Endothelial cell (in vitro differentiated cells): ENCODE data around the gene ARHGAP26. TPM values are rescaled to one million over a fixed set of nuclear protein-coding genes. Genes with fewer than 3 reads are reported as not detected.

Source experiments
- DNase-seq: peaks from one replicate; pipeline ENCODE4 v3.0.0; 2021; ENCODE audit warnings: low spot score
- H3K27ac Mint-ChIP-seq: one replicate; pipeline ENCODE4 v1.8.0; 2021; ENCODE audit warnings: mixed read lengths, inconsistent platforms; ENCODE audit not compliant: unreplicated experiment
- H3K27me3 Mint-ChIP-seq: one replicate; pipeline ENCODE4 v1.8.0; 2021; ENCODE audit warnings: mild to moderate bottlenecking, moderate library complexity, mixed read lengths, inconsistent platforms; ENCODE audit not compliant: unreplicated experiment
- H3K36me3 Mint-ChIP-seq: one replicate; pipeline ENCODE4 v1.8.0; 2021; ENCODE audit warnings: mild to moderate bottlenecking, low read depth, mixed read lengths, inconsistent platforms; ENCODE audit not compliant: unreplicated experiment
- H3K4me1 Mint-ChIP-seq: one replicate; pipeline ENCODE4 v1.8.0; 2021; ENCODE audit warnings: mild to moderate bottlenecking, mixed read lengths, inconsistent platforms; ENCODE audit not compliant: unreplicated experiment
- H3K4me3 Mint-ChIP-seq: one replicate; pipeline ENCODE4 v1.8.0; 2021; ENCODE audit warnings: mild to moderate bottlenecking, mixed read lengths, inconsistent platforms; ENCODE audit not compliant: unreplicated experiment
- H3K9me3 Mint-ChIP-seq: one replicate; pipeline ENCODE4 v1.8.0; 2021; ENCODE audit warnings: mixed read lengths, inconsistent platforms; ENCODE audit not compliant: unreplicated experiment
- CTCF ChIP-seq: fragments of 200-600 bp; sonication (generic); IDR thresholded peaks from one replicate; pipeline ENCODE4 v1.5.0; 2021; ENCODE audit warnings: antibody characterized with exemption; ENCODE audit not compliant: unreplicated experiment
- total RNA-seq: library from RNA; stranded (reverse); fragmentation: NEBNext Ultra II Directional; extraction: Animal tissue kit (Norgen Biotek cat#: 25700); gene quantifications from one replicate; pipeline ENCODE4 v1.2.1, GENCODE V29; 2021; ENCODE audit not compliant: unreplicated experiment

The ARHGAP26 gene
- total RNA-seq, 1 donor from 2014 or later = 81.5 TPM

DNA sequence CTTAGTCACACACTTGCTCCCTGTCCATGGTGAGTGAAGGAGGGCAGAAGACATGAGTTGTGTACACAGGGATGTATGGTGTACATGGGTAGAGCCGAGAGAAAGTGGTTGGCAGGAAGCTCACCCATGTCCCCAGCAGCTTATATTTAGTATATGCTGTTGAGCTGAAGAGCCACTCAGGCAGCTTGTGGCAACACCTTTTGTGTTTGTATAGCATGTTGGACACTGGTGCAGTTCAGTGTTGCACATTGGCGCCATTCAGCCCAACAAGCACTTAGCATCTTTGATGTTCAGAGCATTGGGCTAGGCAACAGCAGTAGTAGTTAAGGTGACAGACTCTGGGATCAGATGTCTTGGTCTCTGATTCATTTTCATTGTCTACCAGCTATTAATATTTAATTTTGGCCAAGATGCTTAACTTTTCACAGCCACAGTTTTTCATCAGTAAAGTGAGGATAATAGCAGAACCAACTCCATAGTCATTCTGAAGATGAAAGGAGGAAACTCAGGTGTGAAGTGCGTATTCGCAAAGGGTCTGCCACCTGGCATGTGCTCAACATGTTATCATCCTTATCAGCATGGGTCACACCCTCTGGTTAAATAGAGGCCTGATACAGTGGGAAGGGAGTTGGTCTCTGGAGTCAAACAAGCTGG, 448.5 kb downstream of the ARHGAP26 start:
- H3K27ac Mint-ChIP-seq = peak overlapping the region; percentile 19
- TF ChIP-seq CTCF = no peak
- peaks cover 14% of the 10 kb centered on the region for H3K27me3 Mint-ChIP-seq
- peaks cover 48% of the 10 kb centered on the region for H3K4me1 Mint-ChIP-seq
- H3K4me3 Mint-ChIP-seq = peak overlapping the region; percentile 37
- no peak for DNase-seq
- H3K9me3 Mint-ChIP-seq = no peaks in the 10 kb centered on the region
- peaks cover 52% of the 10 kb centered on the region for H3K36me3 Mint-ChIP-seq

DNA sequence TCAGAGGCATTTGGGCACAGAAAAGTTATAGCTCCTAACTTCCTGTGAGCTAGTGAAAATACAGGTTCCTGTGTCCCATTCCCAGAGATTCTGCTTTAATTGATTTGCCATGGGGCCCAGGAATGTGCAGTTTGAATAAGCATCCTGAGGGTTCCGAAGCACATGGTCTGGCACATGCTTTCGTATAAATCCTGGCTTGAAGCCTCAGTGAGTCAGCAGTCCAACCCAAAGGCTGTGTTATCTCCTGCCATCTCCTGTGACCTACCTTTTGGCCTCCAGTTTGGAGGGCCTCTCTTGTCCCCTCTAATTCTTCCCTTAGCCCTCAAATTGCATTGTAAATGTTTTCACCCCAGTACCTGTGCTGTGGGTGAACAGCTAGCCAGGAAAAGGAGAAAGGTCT, 449.5 kb downstream of the ARHGAP26 start:
- Mint-ChIP-seq H3K9me3 (no peaks in the 10 kb centered on the region), H3K36me3 (peaks cover 53% of the 10 kb centered on the region), H3K4me3 (no peak overlapping the region), H3K4me1 (peaks cover 50% of the 10 kb centered on the region), H3K27me3 (peaks cover 16% of the 10 kb centered on the region), H3K27ac (peak overlapping the region; percentile 96)
- TF ChIP-seq CTCF = no peak
- no peak for DNase-seq

GRCh38 chr5:143220748-143221251, 450.6 kb downstream of the ARHGAP26 start:
- Mint-ChIP-seq H3K4me1 (peaks cover 50% of the 10 kb centered on the region), H3K36me3 (peaks cover 49% of the 10 kb centered on the region), H3K27me3 (peaks cover 14% of the 10 kb centered on the region), H3K27ac (peak overlapping the region; percentile 96), H3K4me3 (peak overlapping the region; percentile 35), H3K9me3 (no peaks in the 10 kb centered on the region)
- TF ChIP-seq CTCF = no peak
- no peak for DNase-seq

DNA sequence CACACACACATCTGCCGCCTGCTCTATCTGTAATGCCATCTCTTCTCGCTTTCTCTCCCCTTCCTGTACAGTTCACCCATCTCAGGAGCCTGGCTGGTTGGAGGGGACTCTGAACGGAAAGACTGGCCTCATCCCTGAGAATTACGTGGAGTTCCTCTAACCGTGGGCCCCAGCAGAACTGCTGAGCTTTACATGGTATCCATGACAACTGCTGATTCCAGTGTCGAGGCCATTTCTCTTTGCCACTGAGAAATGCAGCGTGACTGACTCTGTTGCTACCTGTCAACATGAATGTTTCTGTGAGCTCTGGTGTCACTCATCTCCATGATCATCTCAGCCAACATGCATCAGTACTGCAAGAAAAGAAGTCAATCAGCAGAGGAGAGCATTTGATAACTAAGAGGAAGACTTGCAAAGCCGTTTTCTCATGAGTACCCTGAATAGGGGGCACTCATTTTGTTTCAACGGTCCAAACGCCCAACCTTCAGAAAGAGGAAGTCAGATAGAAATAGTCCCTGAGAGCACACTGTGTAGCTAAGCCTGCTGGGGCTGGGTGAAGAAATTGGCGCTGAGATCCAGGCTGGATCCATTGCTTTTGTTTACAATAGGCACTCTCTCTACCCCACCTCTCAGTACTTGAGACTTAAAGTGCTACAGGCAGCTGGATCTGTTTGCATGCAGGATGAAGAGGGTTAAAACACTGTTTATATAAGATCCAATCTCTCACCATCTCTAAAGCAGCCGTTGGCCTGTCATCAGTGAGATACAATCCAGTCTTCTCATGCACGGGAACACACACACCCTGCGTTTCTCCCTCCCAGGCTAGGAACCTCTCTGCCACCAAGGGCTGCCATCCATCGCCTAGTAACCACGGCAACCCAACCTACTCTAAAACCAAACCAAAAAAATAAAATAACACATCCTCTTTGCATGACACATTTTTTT, 452.4 kb downstream of the ARHGAP26 start:
- Mint-ChIP-seq H3K4me3 (peak overlapping the region; percentile 47), H3K36me3 (peaks cover 36% of the 10 kb centered on the region), H3K27ac (peak overlapping the region; percentile 89), H3K4me1 (peaks cover 46% of the 10 kb centered on the region), H3K9me3 (no peaks in the 10 kb centered on the region), H3K27me3 (peaks cover 12% of the 10 kb centered on the region)
- no peak for TF ChIP-seq CTCF
- no peak for DNase-seq
